Activated T-cell treated with anti-CD3 and anti-CD28 coated beads for 4 hours (primary cell): Measurements from ENCODE around the gene NCKAP5.

ENCODE experiments used
- DNase-seq: peaks from one replicate; pipeline ENCODE4 v3.0.0-alpha.2; 2020

Gene NCKAP5

GRCh38 chr2:133175926-133176325, 392.3 kb downstream of the NCKAP5 start:
- DNase-seq, result no peak

- no peak for DNase-seq
Observed at GRCh38 chr2:133173224-133173623, 395.0 kb downstream of the NCKAP5 start.

GRCh38 chr2:133171393-133172004, 396.8 kb downstream of the NCKAP5 start:
- DNase-seq, result no peak

DNA sequence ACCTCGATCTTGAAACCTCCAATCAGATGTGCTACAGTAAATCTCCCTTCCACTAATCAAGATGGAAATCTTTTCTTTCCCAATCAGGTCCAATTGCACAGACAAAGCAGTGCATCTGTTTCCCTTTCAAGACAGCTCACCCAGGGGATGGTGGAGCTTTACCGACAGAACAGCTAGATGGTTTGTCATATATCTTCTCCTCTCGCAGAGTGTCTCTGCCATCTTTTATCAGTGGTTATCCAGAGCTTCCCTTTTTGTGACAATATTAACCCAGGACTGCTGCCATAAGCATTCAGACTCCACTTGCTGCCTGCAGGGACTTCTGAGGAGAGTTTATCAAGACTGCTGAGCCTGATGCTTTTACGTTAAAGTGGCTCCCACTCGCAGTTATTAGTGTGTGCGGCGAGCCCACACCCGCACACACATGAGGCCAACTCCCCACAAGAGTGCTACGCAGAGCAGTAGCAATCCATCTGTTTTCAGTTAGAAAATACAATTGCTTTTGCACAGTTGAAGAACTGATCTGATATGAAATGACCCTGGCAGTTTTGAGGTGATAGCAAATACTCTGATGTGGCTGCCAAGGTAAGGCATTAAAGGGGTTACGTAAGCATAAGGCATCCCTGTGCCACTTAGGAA, 398.9 kb downstream of the NCKAP5 start:
- DNase-seq, result no peak

- no peak for DNase-seq
Observed at GRCh38 chr2:133167990-133168389, 400.3 kb downstream of the NCKAP5 start.

DNA sequence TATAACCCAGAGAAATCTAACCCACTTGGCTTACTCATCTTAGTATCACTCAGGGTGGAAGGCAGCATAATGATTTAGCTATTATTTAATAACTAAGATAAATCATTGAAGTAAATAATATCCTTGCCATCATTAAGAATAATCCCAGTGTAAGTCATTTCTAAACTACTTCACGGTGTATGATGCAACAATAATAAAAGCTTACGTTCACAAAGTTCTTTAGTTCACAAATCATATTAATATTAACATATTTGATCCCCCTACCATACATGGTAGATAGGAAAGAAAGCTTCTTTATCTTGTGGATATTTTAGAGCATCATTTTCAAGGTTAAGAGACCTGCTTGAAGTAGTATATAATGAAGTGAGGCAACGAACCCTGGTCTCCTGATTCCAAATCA, 401.0 kb downstream of the NCKAP5 start:
- no peak for DNase-seq

GRCh38 chr2:133166031-133166430, 402.2 kb downstream of the NCKAP5 start:
- DNase-seq, result no peak

- no peak for DNase-seq
Observed at GRCh38 chr2:133163111-133163510, 405.2 kb downstream of the NCKAP5 start.

DNA sequence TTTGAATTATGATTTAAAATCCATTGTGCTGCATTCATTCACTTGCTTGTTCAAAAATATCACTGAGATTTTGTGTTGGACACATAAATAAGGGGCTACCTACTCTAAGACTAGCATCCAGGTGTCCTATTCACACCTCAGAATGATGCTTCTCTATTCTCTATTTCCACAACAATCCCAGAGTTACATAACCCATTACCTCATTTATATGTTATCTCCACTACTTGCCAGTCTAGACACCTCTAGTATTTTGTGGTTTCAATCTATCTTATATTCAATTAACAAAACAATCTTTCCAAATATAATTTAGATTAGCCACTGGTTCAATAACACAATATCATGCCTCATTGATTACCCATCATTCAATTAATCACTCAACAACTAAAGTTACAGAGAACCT, 409.8 kb downstream of the NCKAP5 start:
- no peak for DNase-seq

GRCh38 chr2:133158024-133158423, 410.2 kb downstream of the NCKAP5 start:
- no peak for DNase-seq

DNA sequence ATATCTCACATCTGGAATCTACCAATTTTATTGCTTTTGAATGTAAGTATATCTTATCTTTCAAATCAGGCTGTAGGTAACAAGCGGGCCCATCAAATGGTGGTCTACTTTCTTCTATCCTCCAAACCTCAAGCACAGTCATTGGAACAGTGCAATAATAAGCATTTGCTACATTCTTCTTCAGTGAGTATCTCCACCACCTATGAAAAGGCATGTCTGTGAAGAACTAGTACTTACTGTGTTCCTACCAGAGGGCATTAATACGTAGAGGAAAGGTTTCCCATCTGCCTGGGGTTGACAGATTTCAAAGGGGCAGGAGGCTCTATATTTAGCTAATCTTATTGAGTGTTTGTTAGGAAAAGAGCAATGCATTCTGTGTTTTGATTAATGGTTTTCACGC, 411.1 kb downstream of the NCKAP5 start:
- no peak for DNase-seq

GRCh38 chr2:133152801-133153200, 415.5 kb downstream of the NCKAP5 start:
- DNase-seq, result no peak

- no peak for DNase-seq
Observed at GRCh38 chr2:133148187-133148586, 420.1 kb downstream of the NCKAP5 start.

DNA sequence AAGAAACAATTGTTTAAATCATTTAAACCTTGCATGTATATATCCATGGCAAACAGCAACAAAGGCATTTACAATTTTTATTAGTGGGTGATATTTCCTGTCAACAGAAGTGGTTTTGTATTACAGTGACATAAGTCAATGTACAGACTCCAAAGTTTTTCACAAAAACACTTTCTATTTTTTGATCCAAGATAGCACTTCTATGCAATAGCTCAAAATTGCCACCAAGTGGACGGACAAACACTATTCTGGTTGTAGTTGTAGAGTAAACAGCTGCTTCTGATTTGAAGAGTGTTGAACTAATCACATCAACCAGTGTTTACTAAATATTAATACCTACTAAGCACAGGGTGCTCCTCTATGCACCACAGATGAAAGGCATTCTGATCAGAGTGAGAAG, 421.4 kb downstream of the NCKAP5 start:
- DNase-seq, result no peak

DNA sequence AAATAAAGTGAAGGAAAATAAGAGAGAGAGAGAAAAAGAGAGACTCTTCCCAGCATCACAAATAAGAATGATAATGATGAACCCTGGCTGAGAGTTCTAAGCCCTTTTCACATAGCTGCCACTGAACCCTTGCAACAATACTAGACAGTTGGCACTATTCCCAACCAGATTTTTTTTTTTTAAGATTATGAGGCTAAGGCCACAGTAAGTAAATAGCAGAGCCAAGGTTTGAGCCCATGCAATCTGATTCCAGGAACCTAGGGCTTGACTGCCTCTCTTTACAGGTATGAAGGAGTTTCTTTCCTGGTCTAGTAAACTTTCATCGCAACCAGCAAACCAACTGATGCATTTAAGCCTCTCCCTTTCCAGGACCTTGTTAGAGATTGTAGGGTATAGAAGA, 424.6 kb downstream of the NCKAP5 start:
- DNase-seq, result no peak

DNA sequence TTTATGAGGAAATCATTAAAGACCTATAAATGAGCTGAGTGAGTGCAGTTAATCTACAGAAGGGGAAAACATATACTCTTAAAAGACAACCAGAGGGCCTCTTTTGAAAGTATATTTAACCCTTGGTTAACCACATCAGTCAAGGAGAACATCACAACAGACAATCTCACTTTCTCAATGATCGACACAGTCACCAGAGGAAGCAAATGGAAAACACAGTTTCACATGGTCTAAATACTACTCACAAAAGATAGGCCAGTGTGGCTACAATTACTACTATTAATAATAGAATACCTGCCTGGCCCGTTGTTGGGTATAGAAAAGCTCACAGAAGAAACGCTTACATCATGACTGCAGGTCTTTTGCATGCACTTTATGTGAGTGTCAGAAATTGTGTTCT, 426.2 kb downstream of the NCKAP5 start:
- DNase-seq, result no peak

DNA sequence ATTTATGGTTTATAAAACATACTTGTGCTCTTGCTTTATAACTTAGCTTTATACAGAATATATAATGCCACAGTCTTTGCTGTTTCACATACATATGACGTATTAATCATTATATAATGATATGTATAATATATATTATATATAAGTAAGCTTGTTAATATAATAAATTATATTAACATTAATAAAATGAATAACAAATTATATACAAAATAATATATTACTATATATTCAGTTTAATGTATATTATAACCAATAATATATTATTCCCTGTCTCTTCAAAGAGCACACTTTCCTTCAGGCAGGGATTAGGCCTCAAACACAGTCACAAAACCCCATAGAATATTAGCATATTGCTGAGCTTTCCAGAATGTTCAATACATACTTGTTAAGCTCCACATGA, 427.6 kb downstream of the NCKAP5 start:
- DNase-seq, result no peak

DNA sequence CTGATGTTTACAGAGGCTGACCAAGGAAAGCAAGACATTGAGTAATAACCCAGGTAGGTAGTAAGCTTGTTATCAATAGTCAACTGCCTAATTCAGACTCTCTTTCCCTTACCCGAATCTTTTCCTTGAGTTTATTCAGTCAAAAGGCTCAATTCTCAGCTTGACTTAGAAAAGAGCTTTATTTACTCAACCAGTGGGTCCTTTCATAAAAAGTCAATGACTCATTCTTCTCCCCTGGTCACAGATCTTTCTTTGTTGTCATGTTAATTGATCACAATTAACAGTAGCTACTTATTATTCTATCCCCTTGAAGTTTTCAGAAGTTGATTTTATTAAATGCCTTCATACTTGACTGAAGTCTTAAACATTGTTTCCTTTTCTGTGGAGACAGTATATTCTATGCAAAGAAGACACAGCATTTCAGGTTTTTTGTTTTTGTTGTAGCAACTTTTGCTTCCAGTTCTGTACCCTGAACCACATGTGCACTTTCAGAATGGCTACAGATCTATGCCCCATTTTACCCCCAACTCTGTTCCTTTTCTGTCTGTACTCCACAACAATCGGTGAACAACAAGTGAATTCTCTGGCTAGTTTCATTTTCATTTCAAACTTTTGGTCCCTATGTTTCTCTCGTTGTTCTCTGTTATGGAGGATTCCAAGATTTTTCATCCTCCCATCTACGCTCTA, 428.3 kb downstream of the NCKAP5 start:
- no peak for DNase-seq

- no peak for DNase-seq
Observed at GRCh38 chr2:133138693-133139092, 429.6 kb downstream of the NCKAP5 start.

DNA sequence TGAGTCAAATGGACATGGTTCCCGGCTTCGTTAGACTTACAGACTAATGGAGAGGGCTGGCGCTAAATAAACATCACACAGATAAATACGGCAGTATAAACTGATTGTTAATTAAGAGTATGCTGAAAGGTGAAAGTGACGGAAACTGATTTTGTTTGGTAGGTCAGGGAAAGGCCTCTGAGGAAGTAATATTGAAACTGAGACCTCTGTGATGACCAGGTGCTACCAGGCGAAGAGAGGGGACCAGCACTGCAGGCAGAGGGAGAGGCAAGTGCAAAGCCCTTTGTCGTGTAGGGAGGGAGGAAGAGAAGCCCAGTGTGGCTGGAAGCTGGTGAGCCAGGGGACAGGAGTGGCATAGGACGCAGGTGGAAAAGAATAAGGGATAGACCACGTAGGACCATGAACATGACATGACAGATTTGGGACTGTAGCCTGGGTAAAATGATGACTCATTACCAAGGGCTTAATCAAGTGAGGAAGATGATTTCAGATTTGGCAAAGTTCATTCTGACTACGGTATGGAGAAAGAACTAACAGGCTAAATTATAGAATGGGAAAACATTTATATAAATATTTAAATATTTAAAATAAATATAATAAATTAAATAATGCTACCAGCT, 433.1 kb downstream of the NCKAP5 start:
- DNase-seq, result no peak

DNA sequence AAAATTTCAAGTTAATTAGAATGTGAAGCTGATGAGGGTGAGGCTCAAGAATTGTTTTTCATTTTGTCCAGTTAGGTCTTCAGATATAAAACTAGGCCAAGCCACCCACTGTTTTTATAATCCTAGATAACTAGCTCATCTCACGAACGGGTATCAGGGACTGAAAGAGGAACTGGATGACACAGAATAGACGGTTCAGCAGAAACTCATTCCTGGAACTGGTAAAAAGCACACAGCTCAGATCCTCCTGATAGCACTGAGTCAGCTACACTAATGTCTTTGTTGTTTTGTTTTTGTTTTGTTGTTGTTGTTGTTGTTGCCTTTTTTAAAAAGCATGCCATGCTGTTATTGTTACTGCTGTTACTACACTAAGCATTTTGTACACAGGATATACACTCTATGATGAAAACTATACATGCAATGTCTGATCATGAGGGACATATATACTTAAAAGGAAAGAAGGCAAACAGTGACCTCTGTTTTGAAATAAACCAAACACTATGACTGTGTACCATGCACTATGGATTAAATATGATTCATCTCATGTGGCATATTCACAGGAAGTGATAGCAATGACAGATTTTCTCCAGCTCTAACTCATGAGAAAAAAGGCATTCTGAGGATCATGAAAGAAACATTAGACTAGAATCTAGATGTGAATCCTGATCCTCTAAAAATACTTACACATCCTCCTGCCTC, 437.6 kb downstream of the NCKAP5 start:
- DNase-seq, result no peak

- DNase-seq, result no peak
Observed at GRCh38 chr2:133124446-133124845, 443.8 kb downstream of the NCKAP5 start.

DNA sequence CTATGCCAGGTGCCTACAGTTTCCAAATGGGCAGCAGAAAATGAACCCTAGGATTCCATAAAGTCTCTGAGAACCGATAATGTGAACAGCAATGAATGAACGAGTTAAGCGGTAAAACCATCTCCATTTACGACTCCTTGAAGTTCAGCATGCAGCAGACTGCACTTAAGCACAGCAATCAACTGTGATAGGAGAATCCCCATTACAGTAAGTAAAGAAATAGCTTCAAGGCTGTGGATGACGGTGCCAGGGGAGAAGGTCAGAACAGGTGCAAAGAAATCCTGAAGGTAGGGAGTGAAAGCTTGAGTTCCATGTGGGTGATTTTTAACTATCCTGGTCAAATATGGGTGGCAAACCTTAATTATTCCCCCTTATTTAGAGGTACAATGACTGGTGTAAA, 444.4 kb downstream of the NCKAP5 start:
- DNase-seq, result no peak
